Prostate gland (tissue), 2 donors: Measurements from ENCODE around the gene CD40. TPM values are rescaled to one million over a fixed set of nuclear protein-coding genes. Genes with fewer than 3 reads are reported as not detected.

Experiments used
- DNase-seq: peaks from one replicate; pipeline ENCODE4 v3.0.0-alpha.2; 2019; ENCODE audit warnings: low spot score
- H3K27ac ChIP-seq, 2 donors: fragments of 200-600 bp; sonication (generic); 2 replicates each; pipeline ENCODE4 v1.5.1; 2017 to 2019
- H3K27me3 ChIP-seq: fragments of 200-600 bp; sonication (generic); replicated peaks from 2 replicates; pipeline ENCODE4 v1.5.1; 2019; ENCODE audit not compliant: insufficient read depth
- H3K36me3 ChIP-seq, 2 donors: fragments of 200-600 bp; sonication (generic); 1 replicate in 1 of 2; 2 replicates in 1 of 2; pipeline versions ENCODE4 v1.5.1 to v1.8.1; 2017 to 2019
- H3K4me1 ChIP-seq: fragments of 200-600 bp; sonication (generic); replicated peaks from 2 replicates; pipeline ENCODE4 v1.5.1; 2019
- H3K4me3 ChIP-seq, 2 donors: fragments of 200-600 bp; sonication (generic); 2 replicates each; pipeline ENCODE4 v1.5.1; 2017 to 2019
- H3K9me3 ChIP-seq: fragments of 200-600 bp; sonication (generic); 2 replicates; pipeline ENCODE4 v1.5.1; 2017
- POLR2A ChIP-seq: fragments of 450-650 bp; IDR thresholded peaks from one replicate; pipeline ENCODE4 v1.6.1; 2016; ENCODE audit warnings: antibody characterized with exemption, mild to moderate bottlenecking
- POLR2AphosphoS5 ChIP-seq: sonication (generic); formaldehyde crosslinking; IDR thresholded peaks from one replicate; pipeline ENCODE4 v1.6.1; 2017; ENCODE audit warnings: antibody characterized with exemption
- WGBS: methylation state at CpG from one replicate; pipeline ENCODE4 v1.1.5; 2018; 5-methylcytosine and 5-hydroxymethylcytosine counted together
- intact Hi-C: fragments of 100-400 bp; cut with DNase I; formaldehyde crosslinking; loops from one replicate; pipeline ENCODE4 v1.14.2; 2022
- total RNA-seq, 2 donors: library from RNA; depleted of rRNA; stranded (reverse); fragments of >200 nt; gene quantifications; one replicate each; pipeline ENCODE4 v1.1.0, GENCODE V29; 2016
- TF ChIP-seq, protein P1 (sequence below), 4 experiments: fragments of 200-600 bp in 2 of 4; fragments of 450-650 bp in 2 of 4; sonication (generic) in 2 of 4; IDR thresholded peaks; 1 replicate in 3 of 4; 2 replicates in 1 of 4; pipeline ENCODE4 v1.5.1; 2016 to 2019; ENCODE audit warnings: antibody characterized with exemption in 4 of 4, mild to moderate bottlenecking in 2 of 4, moderate library complexity in 2 of 4

Gene CD40
- total RNA-seq, 2 donors from 2014 or later: 16.9 to 27.1 TPM

GRCh38 chr20:46135856-46136633, 17.9 kb downstream of the CD40 start:
- no peaks in the 10 kb centered on the region for H3K36me3 ChIP-seq
- intact Hi-C loops: no loop called here
- H3K27ac ChIP-seq: no peak overlapping the region

DNA sequence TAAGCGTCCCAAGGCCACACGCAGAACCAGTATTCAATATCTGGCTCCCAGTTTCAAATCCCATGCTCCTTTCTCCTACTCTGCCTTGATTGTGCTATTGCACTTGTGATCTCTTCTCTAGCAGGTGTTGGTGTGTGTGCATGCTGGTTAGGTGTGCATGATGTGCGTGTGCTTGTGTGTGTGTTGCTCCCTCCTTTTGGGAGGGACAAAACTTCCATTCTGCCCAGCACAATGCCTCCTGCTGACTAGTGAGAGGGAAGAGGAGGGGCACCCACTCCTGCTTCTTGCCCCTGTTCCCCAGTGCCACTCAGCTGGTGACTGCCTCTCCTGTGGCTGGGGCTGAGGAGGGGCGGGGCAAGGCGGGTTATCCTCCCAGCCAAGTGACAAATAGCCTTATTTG, 19.7 kb downstream of the CD40 start:
- Histone ChIP-seq H3K27ac (no peak overlapping the region), H3K27me3 (no peaks in the 10 kb centered on the region), H3K36me3 (no peaks in the 10 kb centered on the region), H3K9me3 (no peaks in the 10 kb centered on the region), H3K4me3 (no peak overlapping the region), H3K4me1 (no peaks in the 10 kb centered on the region)
- intact Hi-C loops: no loop called here
- TF ChIP-seq POLR2A (no peak), POLR2AphosphoS5 (no peak)
- TF ChIP-seq, protein P1, sequence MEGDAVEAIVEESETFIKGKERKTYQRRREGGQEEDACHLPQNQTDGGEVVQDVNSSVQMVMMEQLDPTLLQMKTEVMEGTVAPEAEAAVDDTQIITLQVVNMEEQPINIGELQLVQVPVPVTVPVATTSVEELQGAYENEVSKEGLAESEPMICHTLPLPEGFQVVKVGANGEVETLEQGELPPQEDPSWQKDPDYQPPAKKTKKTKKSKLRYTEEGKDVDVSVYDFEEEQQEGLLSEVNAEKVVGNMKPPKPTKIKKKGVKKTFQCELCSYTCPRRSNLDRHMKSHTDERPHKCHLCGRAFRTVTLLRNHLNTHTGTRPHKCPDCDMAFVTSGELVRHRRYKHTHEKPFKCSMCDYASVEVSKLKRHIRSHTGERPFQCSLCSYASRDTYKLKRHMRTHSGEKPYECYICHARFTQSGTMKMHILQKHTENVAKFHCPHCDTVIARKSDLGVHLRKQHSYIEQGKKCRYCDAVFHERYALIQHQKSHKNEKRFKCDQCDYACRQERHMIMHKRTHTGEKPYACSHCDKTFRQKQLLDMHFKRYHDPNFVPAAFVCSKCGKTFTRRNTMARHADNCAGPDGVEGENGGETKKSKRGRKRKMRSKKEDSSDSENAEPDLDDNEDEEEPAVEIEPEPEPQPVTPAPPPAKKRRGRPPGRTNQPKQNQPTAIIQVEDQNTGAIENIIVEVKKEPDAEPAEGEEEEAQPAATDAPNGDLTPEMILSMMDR (IDR thresholded peaks at IDR 0.05): no peak
- 55% methylated on average over 5 of the region's 5 CpGs for WGBS
- no peak for DNase-seq

More at GRCh38 chr20:46135856-46136633, 17.9 kb downstream of the CD40 start:
- Histone ChIP-seq H3K9me3 (no peaks in the 10 kb centered on the region), H3K4me1 (no peaks in the 10 kb centered on the region), H3K27me3 (no peaks in the 10 kb centered on the region), H3K4me3 (no peak overlapping the region)
- no peak for DNase-seq
- TF ChIP-seq POLR2A (no peak), POLR2AphosphoS5 (no peak)
- TF ChIP-seq, protein P1 (IDR thresholded peaks at IDR 0.05): no peak
- WGBS: 64% methylated on average over 12 of the region's 12 CpGs

DNA sequence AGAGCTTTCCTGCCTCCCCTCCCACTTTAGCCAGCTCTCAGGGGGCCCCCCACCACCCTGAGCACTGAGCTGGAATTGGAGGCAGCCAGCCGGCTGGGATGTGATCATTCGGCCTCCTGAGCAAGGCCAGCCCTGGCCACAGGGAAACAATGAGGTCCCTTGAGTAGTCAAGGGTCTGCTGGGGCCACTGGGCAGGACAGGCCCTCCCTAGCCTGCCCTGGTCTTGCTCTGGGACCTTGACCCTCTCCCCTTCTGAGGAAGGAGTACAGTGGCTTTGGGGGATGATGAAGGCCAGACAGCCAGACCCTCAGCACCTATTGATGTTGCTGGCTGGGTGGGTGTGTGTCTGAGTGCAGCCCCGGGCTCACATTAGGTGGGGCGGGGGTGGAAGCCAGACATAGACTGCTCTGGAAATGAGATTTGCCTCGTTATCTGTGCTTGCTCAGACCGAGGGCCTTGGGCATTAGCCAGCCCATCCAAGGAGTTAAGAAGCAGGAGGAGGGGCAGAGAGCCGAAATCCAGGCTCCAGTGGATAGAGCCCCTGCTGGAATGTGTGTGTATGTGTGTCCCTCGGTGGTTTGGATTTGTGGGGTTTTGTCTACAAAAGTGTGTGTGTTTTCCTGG, 21.3 kb downstream of the CD40 start:
- Histone ChIP-seq H3K27ac (peak overlapping the region in 1 of 2 donors; percentile 42), H3K27me3 (no peaks in the 10 kb centered on the region), H3K9me3 (no peaks in the 10 kb centered on the region), H3K4me3 (no peak overlapping the region), H3K4me1 (no peaks in the 10 kb centered on the region), H3K36me3 (no peaks in the 10 kb centered on the region)
- no peak for TF ChIP-seq POLR2A
- no peak for TF ChIP-seq POLR2AphosphoS5
- intact Hi-C loops: no loop called here
- 39% methylated on average over 8 of the region's 8 CpGs for WGBS
- no peak for DNase-seq

GRCh38 chr20:46139908-46140482, 21.9 kb downstream of the CD40 start:
- peak; percentile 64 for DNase-seq
- peak overlapping the region in 1 of 2 donors; percentile 42 for H3K27ac ChIP-seq
- TF ChIP-seq, protein P1 (IDR thresholded peaks at IDR 0.05): no peak
- peak; percentile 43 for TF ChIP-seq POLR2AphosphoS5
- H3K27me3 ChIP-seq: no peaks in the 10 kb centered on the region
- H3K36me3 ChIP-seq: no peaks in the 10 kb centered on the region
- H3K4me3 ChIP-seq: no peak overlapping the region
- intact Hi-C loops: no loop called here
- H3K4me1 ChIP-seq: no peaks in the 10 kb centered on the region
- no peaks in the 10 kb centered on the region for H3K9me3 ChIP-seq
- 26% methylated on average over 5 of the region's 5 CpGs for WGBS

GRCh38 chr20:46142124-46142523, 24.0 kb downstream of the CD40 start:
- 40% methylated on average over 5 of the region's 5 CpGs for WGBS
- intact Hi-C loops: no loop called here
- no peaks in the 10 kb centered on the region for H3K27me3 ChIP-seq

More at GRCh38 chr20:46142124-46142523, 24.0 kb downstream of the CD40 start:
- no peak for DNase-seq
- no peaks in the 10 kb centered on the region for H3K36me3 ChIP-seq
- no peaks in the 10 kb centered on the region for H3K9me3 ChIP-seq
- H3K27ac ChIP-seq: no peak overlapping the region
- H3K4me1 ChIP-seq: no peaks in the 10 kb centered on the region
- no peak for TF ChIP-seq POLR2A
- no peak for TF ChIP-seq POLR2AphosphoS5
- TF ChIP-seq, protein P1 (IDR thresholded peaks at IDR 0.05): no peak
- H3K4me3 ChIP-seq: no peak overlapping the region
